Prostate gland (tissue), 2 donors: Measurements from ENCODE around the gene AGPAT1. TPM values are rescaled to one million over a fixed set of nuclear protein-coding genes. Genes with fewer than 3 reads are reported as not detected.

ENCODE experiments used
- DNase-seq: peaks from one replicate; pipeline ENCODE4 v3.0.0-alpha.2; 2019; ENCODE audit warnings: low spot score
- H3K27ac ChIP-seq, 2 donors: fragments of 200-600 bp; sonication (generic); 2 replicates each; pipeline ENCODE4 v1.5.1; 2017 to 2019
- H3K27me3 ChIP-seq: fragments of 200-600 bp; sonication (generic); replicated peaks from 2 replicates; pipeline ENCODE4 v1.5.1; 2019; ENCODE audit not compliant: insufficient read depth
- H3K36me3 ChIP-seq, 2 donors: fragments of 200-600 bp; sonication (generic); 1 replicate in 1 of 2; 2 replicates in 1 of 2; pipeline versions ENCODE4 v1.5.1 to v1.8.1; 2017 to 2019
- H3K4me1 ChIP-seq: fragments of 200-600 bp; sonication (generic); replicated peaks from 2 replicates; pipeline ENCODE4 v1.5.1; 2019
- H3K4me3 ChIP-seq, 2 donors: fragments of 200-600 bp; sonication (generic); 2 replicates each; pipeline ENCODE4 v1.5.1; 2017 to 2019
- H3K9me3 ChIP-seq: fragments of 200-600 bp; sonication (generic); 2 replicates; pipeline ENCODE4 v1.5.1; 2017
- CTCF ChIP-seq, 4 experiments: fragments of 200-600 bp in 2 of 4; fragments of 450-650 bp in 2 of 4; sonication (generic) in 2 of 4; IDR thresholded peaks; 1 replicate in 3 of 4; 2 replicates in 1 of 4; pipeline ENCODE4 v1.5.1; 2016 to 2019; ENCODE audit warnings: antibody characterized with exemption in 4 of 4, mild to moderate bottlenecking in 2 of 4, moderate library complexity in 2 of 4
- POLR2A ChIP-seq: fragments of 450-650 bp; IDR thresholded peaks from one replicate; pipeline ENCODE4 v1.6.1; 2016; ENCODE audit warnings: antibody characterized with exemption, mild to moderate bottlenecking
- POLR2AphosphoS5 ChIP-seq: sonication (generic); formaldehyde crosslinking; IDR thresholded peaks from one replicate; pipeline ENCODE4 v1.6.1; 2017; ENCODE audit warnings: antibody characterized with exemption
- WGBS: methylation state at CpG from one replicate; pipeline ENCODE4 v1.1.5; 2018; 5-methylcytosine and 5-hydroxymethylcytosine counted together
- intact Hi-C: fragments of 100-400 bp; cut with DNase I; formaldehyde crosslinking; loops from one replicate; pipeline ENCODE4 v1.14.2; 2022
- total RNA-seq, 2 donors: library from RNA; depleted of rRNA; stranded (reverse); fragments of >200 nt; gene quantifications; one replicate each; pipeline ENCODE4 v1.1.0, GENCODE V29; 2016

The AGPAT1 gene
- total RNA-seq, 2 donors from 2014 or later, result 52.6 to 113 TPM

GRCh38 chr6:32173051-32173727, 2.7 kb downstream of the AGPAT1 start:
- H3K27ac ChIP-seq, result no peak overlapping the region
- intact Hi-C loops, result no loop called here
- H3K4me1 ChIP-seq, result no peaks in the 10 kb centered on the region
- H3K36me3 ChIP-seq, result no peaks in the 10 kb centered on the region
- DNase-seq, result no peak
- WGBS, result 71% methylated on average over 4 of the region's 4 CpGs
- no peaks in the 10 kb centered on the region for H3K27me3 ChIP-seq
- no peak overlapping the region for H3K4me3 ChIP-seq
- no peaks in the 10 kb centered on the region for H3K9me3 ChIP-seq
- TF ChIP-seq POLR2AphosphoS5 (no peak), POLR2A (no peak), CTCF (IDR thresholded peaks at IDR 0.05) (no peak)

GRCh38 chr6:32171234-32171633, 4.7 kb downstream of the AGPAT1 start:
- H3K4me3 ChIP-seq, result no peak overlapping the region
- no peaks in the 10 kb centered on the region for H3K36me3 ChIP-seq
- TF ChIP-seq POLR2A (no peak), CTCF (IDR thresholded peaks at IDR 0.05) (no peak), POLR2AphosphoS5 (no peak)
- no peak overlapping the region for H3K27ac ChIP-seq
- intact Hi-C loops, result no loop called here
- no peak for DNase-seq
- no peaks in the 10 kb centered on the region for H3K9me3 ChIP-seq
- 90% methylated on average over 6 of the region's 6 CpGs for WGBS
- H3K27me3 ChIP-seq, result no peaks in the 10 kb centered on the region
- no peaks in the 10 kb centered on the region for H3K4me1 ChIP-seq

- H3K27me3 ChIP-seq, result no peaks in the 10 kb centered on the region
- H3K4me1 ChIP-seq, result no peaks in the 10 kb centered on the region
- H3K4me3 ChIP-seq, result no peak overlapping the region
- DNase-seq, result no peak
- no peaks in the 10 kb centered on the region for H3K9me3 ChIP-seq
- TF ChIP-seq POLR2A, result no peak
- no peak for TF ChIP-seq CTCF (IDR thresholded peaks at IDR 0.05)
- no peak for TF ChIP-seq POLR2AphosphoS5
- H3K36me3 ChIP-seq, result no peaks in the 10 kb centered on the region
- no peak overlapping the region for H3K27ac ChIP-seq
- intact Hi-C loops, result no loop called here
- WGBS, result 91% methylated on average over 11 of the region's 11 CpGs
Measured at GRCh38 chr6:32170294-32170693, 5.6 kb downstream of the AGPAT1 start.

- H3K27me3 ChIP-seq, result no peaks in the 10 kb centered on the region
- no peak for TF ChIP-seq POLR2AphosphoS5
- TF ChIP-seq CTCF (IDR thresholded peaks at IDR 0.05), result no peak
- no peak for TF ChIP-seq POLR2A
- H3K4me3 ChIP-seq, result no peak overlapping the region
- intact Hi-C loops, result no loop called here
- WGBS, result 77% methylated on average over 11 of the region's 11 CpGs
- no peaks in the 10 kb centered on the region for H3K4me1 ChIP-seq
- H3K9me3 ChIP-seq, result no peaks in the 10 kb centered on the region
- H3K27ac ChIP-seq, result no peak overlapping the region
- no peaks in the 10 kb centered on the region for H3K36me3 ChIP-seq
- DNase-seq, result no peak
Measured at GRCh38 chr6:32168807-32169591, 6.9 kb downstream of the AGPAT1 start.

- Histone ChIP-seq H3K27me3 (no peaks in the 10 kb centered on the region), H3K4me3 (no peak overlapping the region), H3K4me1 (no peaks in the 10 kb centered on the region), H3K27ac (no peak overlapping the region), H3K9me3 (no peaks in the 10 kb centered on the region), H3K36me3 (no peaks in the 10 kb centered on the region)
- WGBS, result 71% methylated on average over 2 of the region's 2 CpGs
- intact Hi-C loops, result no loop called here
- TF ChIP-seq CTCF (IDR thresholded peaks at IDR 0.05) (no peak), POLR2AphosphoS5 (no peak), POLR2A (no peak)
- no peak for DNase-seq
Measured at GRCh38 chr6:32168350-32168749, 7.5 kb downstream of the AGPAT1 start.
